GM13976 (cell line): ENCODE data around the gene LRRC32.

Experiments
- DNase-seq: peaks from one replicate; pipeline ENCODE4 v3.0.0; 2012; ENCODE audit warnings: low spot score
- CTCF ChIP-seq: IDR thresholded peaks from 2 replicates; pipeline ENCODE4 v1.5.1; 2012; ENCODE audit warnings: borderline replicate concordance, mild to moderate bottlenecking; ENCODE audit not compliant: insufficient read depth; ENCODE audit errors: extremely low read depth, missing control alignments, control extremely low read depth
- in situ Hi-C: fragments of 300-500 bp; cut with MboI; formaldehyde crosslinking; loops from one replicate; pipeline ENCODE4 v1.12.0; 2022; ENCODE audit warnings: low sequenced_read_pairs, mixed read lengths, inconsistent platforms; ENCODE audit not compliant: unreplicated experiment

The LRRC32 gene

DNA sequence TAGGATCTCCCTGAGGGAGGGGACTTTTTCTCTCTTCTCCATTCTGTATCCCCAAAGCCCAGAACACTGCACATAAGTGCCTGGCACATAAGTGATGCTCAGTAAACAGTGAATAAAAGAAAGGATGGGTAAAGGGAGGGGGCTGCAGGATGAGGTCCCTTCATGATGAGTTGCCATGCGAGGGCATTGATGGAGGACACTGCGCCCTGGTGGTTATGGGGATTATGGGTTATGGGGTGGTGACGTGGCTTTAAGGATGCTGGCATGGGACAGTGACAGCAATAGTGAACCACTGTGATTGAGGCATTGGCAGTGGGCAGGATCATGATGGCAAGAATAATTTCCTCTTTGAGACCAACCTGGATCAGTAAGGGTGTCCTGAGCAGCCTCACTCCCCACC, 43.9 kb upstream of the LRRC32 start:
- in situ Hi-C loops: no loop called here
- no peak for TF ChIP-seq CTCF
- DNase-seq: no peak

DNA sequence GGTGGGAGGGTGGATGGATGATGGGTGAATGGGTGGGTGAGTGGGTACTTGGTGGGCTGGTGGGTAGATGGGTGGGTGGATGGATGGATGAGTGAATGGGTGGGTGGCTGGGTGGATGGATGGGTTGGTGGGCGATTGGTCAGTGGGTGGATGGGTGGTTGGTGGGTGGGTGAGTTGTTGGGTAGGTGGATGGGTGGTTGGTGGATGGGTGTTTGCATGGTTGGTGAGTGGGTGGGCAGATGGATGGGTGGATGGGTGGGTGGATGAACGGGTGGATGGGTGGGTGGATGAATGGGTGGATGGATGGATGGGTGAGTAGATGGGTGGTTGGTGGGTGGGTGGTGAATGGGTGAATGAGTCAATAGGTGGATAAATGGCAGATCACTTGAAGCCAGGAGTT, 43.0 kb upstream of the LRRC32 start:
- no peak for DNase-seq
- no peak for TF ChIP-seq CTCF
- in situ Hi-C loops: no loop called here

- DNase-seq: no peak
- TF ChIP-seq CTCF: no peak
- in situ Hi-C loops: no loop called here
Measured at GRCh38 chr11:76712125-76712524, 41.6 kb upstream of the LRRC32 start.

GRCh38 chr11:76709756-76710155, 39.2 kb upstream of the LRRC32 start:
- TF ChIP-seq CTCF: no peak
- in situ Hi-C loops: no loop called here
- no peak for DNase-seq

- in situ Hi-C loops: no loop called here
- DNase-seq: no peak
- TF ChIP-seq CTCF: no peak
Measured at GRCh38 chr11:76708972-76709660, 38.6 kb upstream of the LRRC32 start.

DNA sequence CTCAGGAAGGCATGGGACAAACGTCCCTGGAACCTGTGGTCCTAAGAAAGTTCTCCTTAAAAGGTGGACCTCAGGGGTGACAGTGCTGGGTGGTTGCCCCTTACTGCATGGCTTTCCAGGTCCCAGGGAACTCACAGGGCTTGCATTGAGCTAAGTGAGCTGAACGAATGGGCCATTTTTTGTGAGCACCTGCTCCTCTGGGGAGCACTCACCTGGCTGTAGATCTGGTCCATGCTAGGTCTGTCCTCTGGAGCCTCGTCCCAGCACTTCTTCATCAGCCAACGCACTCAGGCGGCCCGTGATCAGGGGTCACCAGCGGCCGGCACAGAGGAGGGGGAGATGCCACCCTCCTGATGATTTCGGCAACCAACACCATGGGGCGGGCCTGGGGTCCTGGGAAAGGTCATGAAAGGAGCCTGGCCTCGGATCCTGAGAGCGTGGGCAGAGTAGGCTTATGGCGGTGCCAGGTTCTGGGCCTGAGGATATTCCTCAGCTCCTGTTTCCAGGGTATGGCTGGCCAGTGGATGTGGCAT, 36.8 kb upstream of the LRRC32 start:
- no peak for DNase-seq
- TF ChIP-seq CTCF: no peak
- in situ Hi-C loops: no loop called here
